Measurements from ENCODE around the gene C6orf62.

DNA sequence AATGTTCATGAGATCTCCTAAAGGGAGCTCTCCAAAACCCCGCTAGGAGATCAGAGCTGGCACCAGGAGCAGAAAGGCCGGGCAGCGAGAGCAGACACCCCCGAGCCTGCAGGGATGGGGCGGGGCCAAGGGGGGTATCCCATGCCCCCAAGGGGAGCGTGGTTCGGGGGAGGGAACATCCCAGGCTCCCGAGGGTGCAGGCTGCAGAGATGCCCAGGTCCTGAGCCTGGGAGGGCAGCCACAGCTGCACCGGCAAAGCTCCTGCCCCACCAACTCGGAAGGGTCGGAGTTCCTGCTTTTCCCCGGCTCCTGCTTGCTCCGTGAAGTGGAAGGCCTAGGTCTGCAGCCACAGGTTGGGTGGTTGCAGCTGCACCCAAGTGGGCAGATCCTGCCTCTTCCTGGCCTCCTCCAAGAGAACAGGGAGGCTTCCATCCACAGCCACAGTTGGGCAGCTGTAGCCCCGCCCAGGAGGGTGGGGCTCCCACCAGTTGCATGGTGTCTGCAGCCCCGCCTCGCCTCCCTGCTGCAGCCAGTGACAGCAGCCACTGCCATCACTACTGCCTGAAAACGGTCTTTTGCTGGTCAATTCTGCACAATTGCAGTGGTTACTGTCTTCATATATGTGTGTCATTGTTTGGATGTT, 42.4 kb upstream of the C6orf62 start:
- TF ChIP-seq, protein P1, sequence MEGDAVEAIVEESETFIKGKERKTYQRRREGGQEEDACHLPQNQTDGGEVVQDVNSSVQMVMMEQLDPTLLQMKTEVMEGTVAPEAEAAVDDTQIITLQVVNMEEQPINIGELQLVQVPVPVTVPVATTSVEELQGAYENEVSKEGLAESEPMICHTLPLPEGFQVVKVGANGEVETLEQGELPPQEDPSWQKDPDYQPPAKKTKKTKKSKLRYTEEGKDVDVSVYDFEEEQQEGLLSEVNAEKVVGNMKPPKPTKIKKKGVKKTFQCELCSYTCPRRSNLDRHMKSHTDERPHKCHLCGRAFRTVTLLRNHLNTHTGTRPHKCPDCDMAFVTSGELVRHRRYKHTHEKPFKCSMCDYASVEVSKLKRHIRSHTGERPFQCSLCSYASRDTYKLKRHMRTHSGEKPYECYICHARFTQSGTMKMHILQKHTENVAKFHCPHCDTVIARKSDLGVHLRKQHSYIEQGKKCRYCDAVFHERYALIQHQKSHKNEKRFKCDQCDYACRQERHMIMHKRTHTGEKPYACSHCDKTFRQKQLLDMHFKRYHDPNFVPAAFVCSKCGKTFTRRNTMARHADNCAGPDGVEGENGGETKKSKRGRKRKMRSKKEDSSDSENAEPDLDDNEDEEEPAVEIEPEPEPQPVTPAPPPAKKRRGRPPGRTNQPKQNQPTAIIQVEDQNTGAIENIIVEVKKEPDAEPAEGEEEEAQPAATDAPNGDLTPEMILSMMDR (IDR thresholded peaks at IDR 0.05) = no peak
- TF ChIP-seq EP300 (IDR thresholded peaks at IDR 0.05) = no peak
- no peak for TF ChIP-seq POLR2A (IDR thresholded peaks at IDR 0.05)

Data from stomach (tissue), 4 donors.